Esophagus muscularis mucosa (tissue), 3 donors: ENCODE measurements around the gene CAST.

Source experiments
- CTCF ChIP-seq, 3 experiments: fragments of 200-600 bp in 2 of 3; fragments of 450-650 bp in 1 of 3; sonication (generic) in 2 of 3; IDR thresholded peaks; one replicate each; pipeline ENCODE4 v1.5.1; 2017 to 2019; ENCODE audit warnings: antibody characterized with exemption in 3 of 3, mild to moderate bottlenecking in 2 of 3, moderate library complexity in 1 of 3
- POLR2A ChIP-seq: fragments of 450-650 bp; IDR thresholded peaks from one replicate; pipeline ENCODE4 v1.6.1; 2017; ENCODE audit warnings: antibody characterized with exemption, moderate library complexity, mild to moderate bottlenecking, low read depth

GRCh38 chr5:96659170-96659569, 3.0 kb upstream of the CAST start:
- no peak for TF ChIP-seq POLR2A
- TF ChIP-seq CTCF (IDR thresholded peaks at IDR 0.05), result no peak
